ENCODE results near the gene RNF152.
"Not testable (repeated sequence)": the region's sequence is repeated elsewhere in the genome, so short reads cannot be mapped to it uniquely, and the experiment has no call there.

The RNF152 gene

DNA sequence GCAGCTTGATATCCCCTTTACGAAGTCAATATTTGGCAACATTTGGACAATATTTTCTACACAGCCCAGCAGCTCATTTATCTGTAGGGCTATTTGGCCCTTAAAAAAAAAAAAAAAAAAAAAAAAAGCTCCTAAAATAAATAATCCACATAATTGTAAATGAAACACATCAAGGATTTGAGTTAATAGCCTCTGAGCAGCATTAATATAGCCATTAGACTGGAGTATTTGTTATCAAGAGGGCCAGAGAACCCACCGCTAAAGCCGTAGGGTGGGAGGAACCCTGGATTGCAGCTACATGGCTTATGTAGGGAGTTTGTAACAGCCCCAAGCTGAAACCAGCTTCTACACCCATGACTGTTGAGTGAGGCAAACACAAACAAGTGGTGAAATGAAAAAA lies 84.5 kb downstream of the RNF152 start:
- no peak for DNase-seq

DNA sequence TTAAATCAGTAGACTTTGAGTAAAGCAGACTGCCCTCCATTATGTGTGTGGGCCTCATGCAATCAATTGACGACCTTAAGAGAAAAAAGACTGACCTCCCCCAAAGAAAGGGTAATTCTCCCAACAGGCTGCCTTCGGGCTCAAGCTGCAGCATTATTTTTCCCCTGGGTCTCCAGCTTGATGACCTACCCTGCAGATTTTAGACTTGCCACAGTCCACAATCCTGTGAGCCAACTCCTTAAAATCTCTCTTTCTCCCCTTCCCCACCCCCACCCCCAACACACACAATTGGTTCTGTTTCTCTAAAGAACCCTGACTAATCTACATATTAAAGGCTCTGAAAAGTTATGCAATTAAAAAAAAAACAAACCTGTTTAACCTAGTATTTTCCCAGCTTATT lies 89.4 kb downstream of the RNF152 start:
- no peak for DNase-seq

DNA sequence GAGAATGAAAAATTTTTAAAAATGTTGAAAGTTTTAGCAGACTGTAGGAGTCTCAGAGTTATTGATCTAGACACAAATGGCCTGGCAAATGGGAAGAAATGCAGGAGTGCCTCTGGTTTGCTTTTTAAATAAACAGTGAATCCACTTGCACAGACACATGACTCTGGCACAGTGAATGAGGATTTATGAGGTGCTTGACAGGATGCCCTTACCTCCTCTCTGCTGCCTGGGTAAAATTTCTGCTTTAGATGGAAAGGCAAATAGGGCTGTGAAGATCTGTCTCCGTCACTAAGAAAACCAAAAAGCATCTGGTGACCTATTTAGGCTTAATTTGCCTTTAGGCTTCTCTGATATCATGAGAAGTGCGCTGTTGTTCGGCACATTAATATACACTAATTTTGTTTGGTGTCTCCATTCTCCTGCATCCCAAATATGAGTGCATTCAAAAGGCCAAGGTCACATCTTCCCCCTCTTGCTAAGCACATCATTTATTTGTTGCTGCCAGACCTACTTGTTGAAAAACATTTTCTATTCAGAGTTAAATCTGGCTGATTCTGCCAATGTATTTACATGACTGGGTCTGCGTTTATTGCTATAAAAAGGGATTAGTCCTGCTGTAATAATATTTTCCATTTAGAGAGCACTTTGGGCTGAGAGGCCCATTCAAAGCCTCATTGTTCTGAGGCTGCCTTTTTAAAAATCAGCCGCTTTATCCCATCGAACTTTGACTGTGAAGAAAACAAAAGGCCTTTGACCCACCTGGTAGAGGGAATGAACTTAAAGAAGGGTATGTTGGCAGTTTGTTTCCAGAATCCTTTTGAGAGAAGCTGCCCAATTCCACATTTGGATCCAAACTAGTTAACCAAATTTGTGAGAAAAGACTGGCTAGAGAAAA lies 94.9 kb downstream of the RNF152 start:
- no peak for DNase-seq

DNA sequence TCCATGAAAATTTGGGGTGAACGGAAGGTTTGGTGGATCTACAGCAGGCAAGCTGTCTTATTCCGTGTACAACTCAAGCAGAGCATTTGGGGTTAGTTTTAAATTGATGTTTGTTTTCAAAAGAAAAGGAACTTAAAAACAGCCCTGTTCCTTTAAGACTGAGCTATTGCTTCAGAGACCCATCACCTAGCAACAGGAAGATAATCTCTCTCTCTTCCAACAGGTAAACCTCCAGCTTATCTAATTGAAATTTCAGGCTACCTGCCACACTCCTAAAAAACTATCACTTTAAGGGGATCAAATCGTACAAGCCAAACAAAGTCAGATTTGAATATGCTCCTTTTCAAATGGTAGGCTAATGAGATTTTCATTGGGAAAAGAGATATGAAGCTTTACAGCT lies 101.8 kb downstream of the RNF152 start:
- no peak for DNase-seq

DNA sequence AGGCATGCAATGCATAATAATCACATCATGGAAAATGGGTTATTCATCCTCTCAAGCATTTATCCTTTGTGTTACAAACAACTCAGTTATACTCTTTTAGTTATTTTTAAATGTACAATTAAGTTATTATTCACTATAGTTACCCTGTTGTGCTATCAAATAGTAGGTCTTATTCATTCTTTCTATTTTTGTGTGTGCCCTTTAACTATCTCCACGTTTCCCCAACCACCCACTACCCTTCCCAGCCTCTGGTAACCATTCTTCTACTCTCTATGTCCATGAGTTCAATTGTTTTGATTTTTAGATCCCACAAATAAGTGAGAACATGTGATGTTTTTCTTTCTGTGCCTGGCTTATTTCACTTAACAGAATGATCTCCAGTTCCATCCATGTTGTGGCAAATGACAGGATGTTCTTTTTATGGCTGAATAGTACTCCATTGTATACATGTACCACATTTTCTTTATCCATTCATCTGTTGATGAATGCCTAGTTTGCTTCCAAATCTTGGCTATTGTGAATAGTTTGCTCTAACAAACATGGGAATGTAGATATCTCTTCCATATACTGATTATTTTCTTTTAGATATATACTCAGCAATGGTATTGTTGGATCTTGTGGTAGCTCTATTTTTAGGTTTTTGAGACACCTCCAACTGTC lies 105.7 kb downstream of the RNF152 start:
- not testable (repeated sequence) for DNase-seq

- no peak for DNase-seq
Measured at GRCh38 chr18:61785588-61785987, 107.2 kb downstream of the RNF152 start.

- DNase-seq = no peak
Measured at GRCh38 chr18:61784834-61785233, 108.0 kb downstream of the RNF152 start.

- DNase-seq = no peak
Measured at GRCh38 chr18:61782545-61782944, 110.3 kb downstream of the RNF152 start.

DNA sequence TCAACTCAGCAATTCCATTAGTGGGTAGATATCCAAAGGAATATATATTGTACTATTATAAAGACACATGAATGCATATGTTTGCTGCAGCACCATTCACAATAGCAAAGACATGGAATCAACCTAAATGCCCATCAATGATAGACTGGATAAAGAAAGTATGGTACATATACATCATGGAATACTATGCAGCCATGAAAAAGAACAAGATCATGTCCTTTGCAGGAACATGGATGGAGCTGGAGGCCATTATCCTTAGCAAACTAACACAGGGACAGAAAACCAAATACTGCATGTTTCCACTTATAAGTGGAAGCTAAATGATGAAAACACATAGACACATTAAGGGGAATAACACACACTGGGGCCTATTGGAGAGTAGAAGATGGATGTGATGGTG lies 116.6 kb downstream of the RNF152 start:
- not testable (repeated sequence) for DNase-seq

DNA sequence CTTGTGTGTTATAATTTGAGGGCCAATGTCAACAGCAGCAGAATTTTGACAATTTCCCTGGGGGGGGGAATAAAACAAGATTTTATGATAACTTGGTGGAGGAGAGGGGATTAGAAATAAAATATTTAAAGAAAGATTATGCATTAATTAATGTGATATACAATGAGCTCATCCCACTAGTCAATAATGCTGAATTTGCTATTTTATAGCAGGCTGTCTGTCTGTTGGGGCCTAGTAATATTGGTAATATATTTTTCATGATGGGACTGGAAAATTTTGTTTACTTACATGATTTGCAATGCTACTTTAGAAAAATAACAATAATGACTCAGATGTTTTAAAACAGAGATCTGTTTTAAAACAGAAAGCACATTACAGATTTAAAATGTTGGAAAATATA lies 118.0 kb downstream of the RNF152 start:
- DNase-seq = no peak

- no peak for DNase-seq
Measured at GRCh38 chr18:61772293-61772848, 120.4 kb downstream of the RNF152 start.

DNA sequence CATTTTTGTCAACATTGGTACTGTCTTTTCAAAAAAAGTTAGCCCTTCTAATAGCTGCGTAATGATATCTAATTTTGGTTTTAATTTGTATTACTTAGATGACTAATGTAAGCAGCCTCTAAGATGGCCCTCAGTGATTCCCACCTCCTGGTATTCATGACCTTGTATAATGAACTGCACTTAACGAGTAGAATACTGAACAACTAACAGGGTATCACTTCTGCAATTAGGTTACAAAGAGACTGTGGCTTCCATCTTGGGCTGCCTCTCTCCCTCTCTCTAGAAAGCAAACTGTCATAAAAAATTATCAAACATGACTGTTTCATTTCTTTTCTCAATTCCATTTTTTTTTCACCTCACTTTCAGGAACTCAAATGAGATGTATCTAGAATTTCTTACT lies 120.9 kb downstream of the RNF152 start:
- no peak for DNase-seq

GRCh38 chr18:61770279-61770678 lies 122.5 kb downstream of the RNF152 start:
- no peak for DNase-seq

GRCh38 chr18:61766266-61766884 lies 126.4 kb downstream of the RNF152 start:
- DNase-seq = no peak

DNA sequence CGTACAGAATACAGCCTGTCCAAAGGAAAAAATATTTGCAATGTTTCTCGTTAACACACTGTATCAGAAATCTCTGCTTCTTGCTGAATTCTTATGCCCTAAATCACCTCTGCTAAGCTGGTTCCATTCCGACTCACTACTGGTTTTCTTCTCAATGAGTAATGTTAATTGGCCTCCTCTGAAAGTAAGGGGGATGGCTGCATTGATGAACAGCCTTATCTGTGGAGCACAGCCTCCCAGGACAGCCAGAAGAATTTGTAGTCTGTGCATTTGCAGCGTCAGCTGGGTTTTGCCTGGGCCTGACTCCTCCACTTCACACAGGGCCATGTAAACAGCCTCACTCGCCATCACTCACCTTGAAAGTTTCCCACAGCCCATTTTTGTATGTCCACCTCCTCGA lies 127.7 kb downstream of the RNF152 start:
- DNase-seq = no peak

DNA sequence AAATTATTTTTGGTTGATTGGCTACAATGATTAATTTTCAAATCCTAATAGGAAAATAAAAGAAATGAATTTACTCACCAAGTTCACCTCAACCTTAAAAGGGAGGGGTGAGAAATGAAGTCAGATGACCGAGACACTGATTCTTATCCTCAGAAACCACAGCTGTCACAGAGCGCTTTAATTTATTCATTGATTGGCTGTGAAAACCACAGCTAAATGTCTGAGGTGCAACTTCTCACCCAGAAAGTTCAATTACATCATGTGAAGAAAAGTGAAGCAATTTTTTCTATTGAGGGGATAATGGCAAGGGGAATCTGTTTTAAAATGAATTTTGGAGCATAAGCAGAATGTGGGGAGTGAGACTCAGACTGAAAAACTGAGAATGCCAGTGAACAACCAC lies 128.4 kb downstream of the RNF152 start:
- DNase-seq = no peak

- DNase-seq = no peak
Measured at GRCh38 chr18:61761875-61762274, 130.9 kb downstream of the RNF152 start.

Measured in T1000 (cell line).